Activated CD8-positive, alpha-beta T cell treated with anti-CD3 and anti-CD28 coated beads for 36 hours (primary cell): ENCODE results near the gene TMCC1. TPM values are rescaled to one million over a fixed set of nuclear protein-coding genes. Genes with fewer than 3 reads are reported as not detected.

Experiments
- ATAC-seq: fragments of 200-7000 bp; cut with Tn5 transposase; one replicate; pipeline ENCODE4 v1.10.0; 2021; ENCODE audit warnings: mild to moderate bottlenecking, moderate library complexity
- CTCF ChIA-PET: fragments of 350-600 bp; sonication (Branson Sonifier 250); formaldehyde crosslinking; loops from one replicate; lab custom pipeline; 2021; ENCODE audit warnings: antibody characterized with exemption; lab: Charles Lee
- POLR2A ChIA-PET: fragments of 350-600 bp; sonication (Branson Sonifier 250); formaldehyde crosslinking; loops from one replicate; lab custom pipeline; 2021; ENCODE audit warnings: antibody characterized with exemption; lab: Charles Lee
- DNase-seq: peaks from one replicate; pipeline ENCODE4 v3.0.0-alpha.2; 2020
- H3K27ac Mint-ChIP-seq: one replicate; pipeline ENCODE4 v1.8.0; 2021; ENCODE audit warnings: mild to moderate bottlenecking, mixed read lengths
- H3K27me3 Mint-ChIP-seq: one replicate; pipeline ENCODE4 v1.8.0; 2021; ENCODE audit warnings: mixed read lengths
- H3K36me3 Mint-ChIP-seq: one replicate; pipeline ENCODE4 v1.8.0; 2021; ENCODE audit warnings: low read depth, mixed read lengths
- H3K4me1 Mint-ChIP-seq: one replicate; pipeline ENCODE4 v1.8.0; 2021; ENCODE audit warnings: low read depth, mixed read lengths
- H3K4me3 Mint-ChIP-seq: one replicate; pipeline ENCODE4 v1.8.0; 2021; ENCODE audit warnings: mild to moderate bottlenecking, moderate library complexity, mixed read lengths
- H3K9me3 Mint-ChIP-seq: one replicate; pipeline ENCODE4 v1.8.0; 2021; ENCODE audit warnings: mixed read lengths
- intact Hi-C: fragments of 100-400 bp; cut with micrococcal nuclease; formaldehyde crosslinking; loops from one replicate; pipeline ENCODE4 v1.10.0; 2022
- total RNA-seq, 2 experiments: library from RNA; stranded (reverse); gene quantifications; one replicate each; pipeline ENCODE4 v1.2.3, GENCODE V29; 2021
- TF ChIP-seq, protein P1 (sequence below): fragments of 200-600 bp; IDR thresholded peaks from one replicate; pipeline ENCODE4 v1.8.0; 2022; ENCODE audit warnings: antibody characterized with exemption, mild to moderate bottlenecking

The TMCC1 gene
- total RNA-seq, 2 experiments from 2014 or later, result 14.1 to 18.0 TPM

DNA sequence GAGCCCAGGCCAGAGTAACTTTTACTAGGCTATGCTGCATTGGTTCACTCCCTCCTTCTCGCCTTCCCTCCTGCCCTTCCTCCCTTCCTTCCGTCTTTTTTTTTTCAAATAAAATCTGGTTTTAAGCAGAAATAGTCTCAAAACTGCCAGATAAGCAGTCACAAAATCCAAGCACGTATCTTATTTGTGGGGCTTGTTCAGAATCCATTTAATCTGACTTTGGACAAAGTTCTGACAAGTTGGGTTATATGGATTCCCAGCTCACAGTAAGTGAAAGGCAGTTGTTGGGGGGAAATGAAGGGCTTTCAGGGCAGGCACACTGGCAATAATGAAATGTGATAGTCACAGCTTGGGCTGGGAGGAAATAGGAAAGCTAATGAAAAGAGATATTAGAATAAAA lies 255.0 kb downstream of the TMCC1 start:
- intact Hi-C loops, result no loop called here
- no peak for ATAC-seq
- TF ChIP-seq, protein P1, sequence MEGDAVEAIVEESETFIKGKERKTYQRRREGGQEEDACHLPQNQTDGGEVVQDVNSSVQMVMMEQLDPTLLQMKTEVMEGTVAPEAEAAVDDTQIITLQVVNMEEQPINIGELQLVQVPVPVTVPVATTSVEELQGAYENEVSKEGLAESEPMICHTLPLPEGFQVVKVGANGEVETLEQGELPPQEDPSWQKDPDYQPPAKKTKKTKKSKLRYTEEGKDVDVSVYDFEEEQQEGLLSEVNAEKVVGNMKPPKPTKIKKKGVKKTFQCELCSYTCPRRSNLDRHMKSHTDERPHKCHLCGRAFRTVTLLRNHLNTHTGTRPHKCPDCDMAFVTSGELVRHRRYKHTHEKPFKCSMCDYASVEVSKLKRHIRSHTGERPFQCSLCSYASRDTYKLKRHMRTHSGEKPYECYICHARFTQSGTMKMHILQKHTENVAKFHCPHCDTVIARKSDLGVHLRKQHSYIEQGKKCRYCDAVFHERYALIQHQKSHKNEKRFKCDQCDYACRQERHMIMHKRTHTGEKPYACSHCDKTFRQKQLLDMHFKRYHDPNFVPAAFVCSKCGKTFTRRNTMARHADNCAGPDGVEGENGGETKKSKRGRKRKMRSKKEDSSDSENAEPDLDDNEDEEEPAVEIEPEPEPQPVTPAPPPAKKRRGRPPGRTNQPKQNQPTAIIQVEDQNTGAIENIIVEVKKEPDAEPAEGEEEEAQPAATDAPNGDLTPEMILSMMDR, result no peak
- Mint-ChIP-seq H3K9me3 (no peaks in the 10 kb centered on the region), H3K4me1 (no peaks in the 10 kb centered on the region), H3K36me3 (no peaks in the 10 kb centered on the region), H3K27me3 (no peaks in the 10 kb centered on the region), H3K4me3 (no peak overlapping the region), H3K27ac (no peak overlapping the region)
- ChIA-PET POLR2A (no interaction called here), CTCF (interaction anchor here (1.7 kb wide), 1 partner anchor 10 kb away, joined by 4 read pairs; no protein-coding TSS in a partner anchor)
- no peak for DNase-seq

- no peak for DNase-seq
- Mint-ChIP-seq H3K27me3 (no peaks in the 10 kb centered on the region), H3K4me1 (no peaks in the 10 kb centered on the region), H3K4me3 (no peak overlapping the region), H3K36me3 (no peaks in the 10 kb centered on the region), H3K9me3 (no peaks in the 10 kb centered on the region), H3K27ac (no peak overlapping the region)
- ATAC-seq, result no peak
- ChIA-PET POLR2A (no interaction called here), CTCF (no interaction called here)
- TF ChIP-seq, protein P1, result no peak
- intact Hi-C loops, result no loop called here
These were observed 257.4 kb downstream of the TMCC1 start for GRCh38 chr3:129636082-129636481.

DNA sequence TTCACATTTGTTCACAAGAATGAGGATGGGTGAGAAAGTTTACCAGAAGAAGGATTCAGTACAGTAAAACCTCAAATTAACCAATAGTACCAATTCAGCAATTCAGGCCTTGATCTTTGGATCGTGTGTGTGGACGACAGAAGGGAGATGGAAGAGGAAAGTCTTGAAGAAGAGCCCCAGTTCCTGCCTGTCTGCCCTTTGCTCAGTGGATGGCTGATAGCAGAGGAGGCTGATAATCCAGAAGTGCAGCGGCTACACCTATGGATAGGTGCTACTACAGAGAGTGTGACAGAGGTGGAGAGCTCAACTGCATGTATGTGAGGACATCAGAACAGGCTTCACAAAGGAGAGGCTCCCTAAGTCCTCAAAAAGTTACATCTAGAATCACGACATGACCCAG lies 257.9 kb downstream of the TMCC1 start:
- Mint-ChIP-seq H3K36me3 (no peaks in the 10 kb centered on the region), H3K27ac (no peak overlapping the region), H3K27me3 (no peaks in the 10 kb centered on the region), H3K4me1 (no peaks in the 10 kb centered on the region), H3K9me3 (no peaks in the 10 kb centered on the region), H3K4me3 (no peak overlapping the region)
- intact Hi-C loops, result no loop called here
- TF ChIP-seq, protein P1, result no peak
- DNase-seq, result no peak
- CTCF ChIA-PET, result no interaction called here
- POLR2A ChIA-PET, result no interaction called here
- ATAC-seq, result no peak

DNA sequence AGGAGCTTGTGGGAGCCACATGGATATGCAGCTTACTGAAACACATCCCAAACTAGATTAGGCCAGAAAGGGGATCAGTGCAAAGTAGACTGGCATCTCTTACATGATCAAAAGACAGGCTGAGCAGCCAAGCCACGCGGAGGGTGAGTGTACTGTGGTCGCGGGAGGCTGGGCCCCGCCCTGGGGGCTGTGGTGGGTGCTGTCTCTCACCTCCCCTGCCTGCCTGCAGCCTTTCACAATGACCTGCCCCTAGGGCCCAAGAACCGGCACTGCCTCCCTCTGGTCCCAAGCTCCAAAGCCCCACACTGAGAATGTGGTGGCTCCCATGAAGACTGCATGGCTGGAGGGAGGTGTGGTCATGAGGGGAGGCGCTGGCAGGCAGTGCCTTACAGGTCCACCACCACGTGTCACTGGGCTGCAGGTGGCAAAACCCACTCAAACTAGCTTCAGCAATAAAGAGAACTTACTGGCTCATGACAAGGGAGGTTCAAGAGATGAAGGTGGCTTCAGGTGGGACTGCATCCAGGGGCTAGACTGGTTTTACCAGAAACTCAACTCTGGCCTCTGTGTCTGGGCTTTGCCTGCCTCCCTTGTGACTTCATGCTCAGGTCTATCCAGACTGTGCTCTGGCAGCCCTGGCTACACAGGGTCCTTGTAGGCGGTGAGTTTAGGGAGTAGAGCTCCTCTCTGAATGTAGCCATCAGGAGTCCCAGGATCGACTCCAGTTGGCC lies 259.6 kb downstream of the TMCC1 start:
- no peak overlapping the region for H3K27ac Mint-ChIP-seq
- DNase-seq (no peak), ATAC-seq (no peak)
- no peaks in the 10 kb centered on the region for H3K4me1 Mint-ChIP-seq
- H3K36me3 Mint-ChIP-seq, result no peaks in the 10 kb centered on the region
- H3K27me3 Mint-ChIP-seq, result no peaks in the 10 kb centered on the region
- POLR2A ChIA-PET, result no interaction called here
- no peaks in the 10 kb centered on the region for H3K9me3 Mint-ChIP-seq
- H3K4me3 Mint-ChIP-seq, result no peak overlapping the region
- TF ChIP-seq, protein P1, result no peak
- intact Hi-C loops, result no loop called here
- CTCF ChIA-PET, result interaction anchor here (1.0 to 2.4 kb wide), 2 partner anchors 191 to 300 kb away, joined by 3 to 8 read pairs; no protein-coding TSS in a partner anchor

GRCh38 chr3:129632977-129633376 lies 260.5 kb downstream of the TMCC1 start:
- CTCF ChIA-PET, result interaction anchor here (1.0 to 2.4 kb wide), 2 partner anchors 192 to 301 kb away, joined by 3 to 8 read pairs; no protein-coding TSS in a partner anchor
- no peak overlapping the region for H3K4me3 Mint-ChIP-seq

More at GRCh38 chr3:129632977-129633376, 260.5 kb downstream of the TMCC1 start:
- ATAC-seq (no peak), DNase-seq (no peak)
- H3K9me3 Mint-ChIP-seq, result no peaks in the 10 kb centered on the region
- POLR2A ChIA-PET, result no interaction called here
- no peak overlapping the region for H3K27ac Mint-ChIP-seq
- no peaks in the 10 kb centered on the region for H3K27me3 Mint-ChIP-seq
- TF ChIP-seq, protein P1, result no peak
- intact Hi-C loops, result no loop called here
- no peaks in the 10 kb centered on the region for H3K36me3 Mint-ChIP-seq
- H3K4me1 Mint-ChIP-seq, result peaks cover 3% of the 10 kb centered on the region
